Gastroesophageal sphincter (tissue), 4 donors: ENCODE data around the gene WNT3A. TPM values are rescaled to one million over a fixed set of nuclear protein-coding genes. Genes with fewer than 3 reads are reported as not detected.

Experiments used
- ATAC-seq: fragments of 150-250 bp; one replicate; pipeline ENCODE4 v1.9.1; 2016; ENCODE audit warnings: mild to moderate bottlenecking, moderate library complexity
- H3K27ac ChIP-seq, 4 donors: fragments of 200-600 bp; sonication (generic) in 3 of 4; 1 replicate in 3 of 4; 2 replicates in 1 of 4; pipeline ENCODE4 v1.5.1; 2016 to 2019
- H3K27me3 ChIP-seq: fragments of 200-600 bp; sonication (generic); one replicate; pipeline ENCODE4 v1.5.1; 2019
- H3K36me3 ChIP-seq, 2 donors: fragments of 200-600 bp; sonication (generic); one replicate each; pipeline ENCODE4 v1.5.1; 2019; ENCODE audit warnings: control low read depth in 1 of 2
- H3K4me1 ChIP-seq, 3 donors: fragments of 200-600 bp; sonication (generic); 1 replicate in 2 of 3; 2 replicates in 1 of 3; pipeline ENCODE4 v1.5.1; 2016 to 2019; ENCODE audit warnings: control low read depth in 2 of 3
- H3K4me3 ChIP-seq, 2 donors: fragments of 200-600 bp; sonication (generic); one replicate each; pipeline ENCODE4 v1.5.1; 2019; ENCODE audit warnings: mild to moderate bottlenecking in 1 of 2, moderate library complexity in 1 of 2
- H3K9me3 ChIP-seq, 3 donors: fragments of 200-600 bp; sonication (generic); one replicate each; pipeline ENCODE4 v1.5.1; 2017 to 2019; ENCODE audit warnings: control low read depth in 2 of 3
- EP300 ChIP-seq: sonication (generic); formaldehyde crosslinking; IDR thresholded peaks from one replicate; pipeline ENCODE4 v1.6.1; 2017; ENCODE audit warnings: antibody characterized with exemption, mild to moderate bottlenecking
- POLR2A ChIP-seq, 2 donors: fragments of 450-650 bp; IDR thresholded peaks; one replicate each; pipeline ENCODE4 v1.6.1; 2017; ENCODE audit warnings: antibody characterized with exemption in 2 of 2, mild to moderate bottlenecking in 2 of 2, moderate library complexity in 1 of 2
- POLR2AphosphoS5 ChIP-seq: sonication (generic); formaldehyde crosslinking; IDR thresholded peaks from one replicate; pipeline ENCODE4 v1.6.1; 2017; ENCODE audit warnings: antibody characterized with exemption
- WGBS, 2 donors: methylation state at CpG; one replicate each; pipeline ENCODE4 v1.1.5; 2018; ENCODE audit warnings: low coverage in 1 of 2; 5-methylcytosine and 5-hydroxymethylcytosine counted together
- total RNA-seq, 4 donors: library from RNA; depleted of rRNA; stranded (reverse); fragments of >200 nt; gene quantifications; one replicate each; pipeline ENCODE4 v1.1.0, GENCODE V29; 2016
- TF ChIP-seq, protein P1 (sequence below), 4 experiments: fragments of 200-600 bp in 2 of 4; fragments of 450-650 bp in 2 of 4; sonication (generic) in 1 of 4; IDR thresholded peaks; one replicate each; pipeline ENCODE4 v1.5.1; 2017 to 2019; ENCODE audit warnings: antibody characterized with exemption in 4 of 4, mild to moderate bottlenecking in 2 of 4, moderate library complexity in 2 of 4

The WNT3A gene
- total RNA-seq, 4 donors from 2014 or later = not detected

DNA sequence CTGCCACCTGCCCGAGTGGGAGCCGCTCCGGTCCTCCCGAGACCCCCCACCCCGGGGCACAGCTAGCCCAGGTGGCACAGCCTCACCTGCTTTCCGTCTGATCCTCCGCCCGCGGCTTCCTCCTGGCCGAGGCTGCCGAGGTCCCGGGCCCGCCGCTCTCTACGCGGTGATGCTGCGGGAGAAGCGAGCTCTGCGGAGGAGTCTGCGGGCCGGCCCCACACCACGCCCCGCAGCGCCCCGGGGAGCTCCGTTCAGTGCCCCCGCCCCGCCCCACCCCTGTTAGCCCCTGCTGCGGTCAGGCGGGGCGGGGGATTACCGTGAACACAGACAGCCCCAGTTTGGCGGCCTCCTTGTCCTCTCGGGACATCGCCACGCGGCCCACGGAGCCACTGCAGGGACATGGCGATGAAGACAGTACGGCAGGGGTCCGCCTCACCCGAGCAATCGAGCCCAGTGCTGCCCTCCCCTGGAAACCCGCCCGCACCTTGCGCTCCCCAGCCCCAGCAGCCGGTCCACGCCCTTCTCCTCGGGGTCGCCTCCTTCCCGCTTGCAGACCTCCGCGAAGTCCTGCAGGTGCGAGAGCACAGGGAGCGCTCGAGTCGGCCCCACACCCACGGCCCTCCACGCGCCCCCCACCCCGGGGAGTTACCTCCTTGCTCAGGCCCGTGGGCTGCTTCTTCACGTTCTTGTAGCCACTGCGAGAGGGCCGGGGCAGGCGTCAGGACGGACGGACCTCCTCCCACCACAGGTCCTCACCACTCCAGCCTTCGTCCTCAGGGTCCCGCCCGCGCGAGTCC is 95.4 kb downstream of the WNT3A start:
- Histone ChIP-seq H3K4me1 (peaks cover 0 to 37% (median 15%) of the 10 kb centered on the region in 3 donors), H3K27ac (peak overlapping the region; percentile 71 to 97 (median 94)), H3K9me3 (no peaks in the 10 kb centered on the region), H3K27me3 (no peaks in the 10 kb centered on the region), H3K4me3 (peak overlapping the region; percentile 55 to 93), H3K36me3 (peaks cover 0 to 64% of the 10 kb centered on the region in 2 donors)
- TF ChIP-seq POLR2AphosphoS5 (no peak), POLR2A (IDR thresholded peaks at IDR 0.05) (no peak), EP300 (no peak)
- TF ChIP-seq, protein P1, sequence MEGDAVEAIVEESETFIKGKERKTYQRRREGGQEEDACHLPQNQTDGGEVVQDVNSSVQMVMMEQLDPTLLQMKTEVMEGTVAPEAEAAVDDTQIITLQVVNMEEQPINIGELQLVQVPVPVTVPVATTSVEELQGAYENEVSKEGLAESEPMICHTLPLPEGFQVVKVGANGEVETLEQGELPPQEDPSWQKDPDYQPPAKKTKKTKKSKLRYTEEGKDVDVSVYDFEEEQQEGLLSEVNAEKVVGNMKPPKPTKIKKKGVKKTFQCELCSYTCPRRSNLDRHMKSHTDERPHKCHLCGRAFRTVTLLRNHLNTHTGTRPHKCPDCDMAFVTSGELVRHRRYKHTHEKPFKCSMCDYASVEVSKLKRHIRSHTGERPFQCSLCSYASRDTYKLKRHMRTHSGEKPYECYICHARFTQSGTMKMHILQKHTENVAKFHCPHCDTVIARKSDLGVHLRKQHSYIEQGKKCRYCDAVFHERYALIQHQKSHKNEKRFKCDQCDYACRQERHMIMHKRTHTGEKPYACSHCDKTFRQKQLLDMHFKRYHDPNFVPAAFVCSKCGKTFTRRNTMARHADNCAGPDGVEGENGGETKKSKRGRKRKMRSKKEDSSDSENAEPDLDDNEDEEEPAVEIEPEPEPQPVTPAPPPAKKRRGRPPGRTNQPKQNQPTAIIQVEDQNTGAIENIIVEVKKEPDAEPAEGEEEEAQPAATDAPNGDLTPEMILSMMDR (IDR thresholded peaks at IDR 0.05) = no peak
- ATAC-seq = no peak
- 0% methylated on average over 1 of the region's 73 CpGs for WGBS, 2 donors

DNA sequence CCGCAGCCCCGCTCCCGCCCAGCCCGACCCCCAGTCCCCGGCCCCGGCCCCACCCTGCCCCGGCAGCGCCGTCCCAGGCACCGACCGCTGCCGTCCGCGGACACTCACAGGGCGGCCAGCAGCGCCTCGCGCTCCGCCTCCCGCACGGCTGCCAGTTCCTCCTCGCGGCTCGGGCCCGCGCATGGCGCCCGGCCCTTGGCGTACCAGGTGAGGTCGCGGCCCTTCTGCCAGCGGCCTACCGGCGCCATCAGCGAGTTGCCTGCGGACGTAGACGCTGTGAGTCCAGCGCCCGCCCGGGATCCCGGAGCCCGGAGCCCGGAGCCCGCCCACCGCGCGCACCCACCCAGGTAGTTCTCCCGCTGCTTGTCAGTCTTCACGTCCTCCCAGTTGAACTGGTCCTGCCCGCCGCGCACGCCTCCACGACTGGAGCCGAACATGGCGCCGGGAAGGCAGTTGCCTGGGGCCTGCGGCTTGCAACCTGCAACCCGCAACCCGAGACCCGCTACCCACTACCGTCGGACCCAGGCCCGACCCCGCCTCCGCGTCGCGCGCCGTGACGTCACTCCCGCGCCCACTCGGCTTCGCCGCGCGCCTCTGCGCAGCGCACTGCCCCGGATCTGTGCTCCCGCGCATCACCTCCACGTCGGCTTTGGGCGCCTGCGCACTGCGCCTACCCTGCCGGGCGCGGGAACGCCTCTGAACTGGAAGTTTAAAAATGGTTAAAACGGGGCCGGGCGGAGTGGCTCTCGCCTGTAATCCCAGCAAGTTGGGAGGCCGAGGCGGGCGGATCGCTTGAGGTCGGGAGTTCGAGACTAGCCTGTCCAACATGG is 96.2 kb downstream of the WNT3A start, which contains the start of gene C1orf35:
Gene C1orf35 (minus strand): TSS at position 535 of the 830 bp plus-strand sequence. CDS start 98 bp downstream, at position 437.
- TF ChIP-seq, protein P1 (IDR thresholded peaks at IDR 0.05) = no peak
- no peak for TF ChIP-seq EP300
- peak; percentile 58 to 60 for TF ChIP-seq POLR2A (IDR thresholded peaks at IDR 0.05)
- TF ChIP-seq POLR2AphosphoS5 = peak; percentile 74
- peak; percentile 96 for ATAC-seq
- H3K27ac ChIP-seq = peak within 1 kb of the TSS; percentile 71 to 97 (median 94)
- peaks cover 0 to 41% (median 17%) of the 10 kb centered on the region in 3 donors for H3K4me1 ChIP-seq
- 0% methylated on average over 9 of the region's 104 CpGs; no CpG with 5 or more reads in 1 of the 2 donors for WGBS, 2 donors
- peaks cover 0 to 64% of the 10 kb centered on the region in 2 donors for H3K36me3 ChIP-seq
- no peaks in the 10 kb centered on the region for H3K27me3 ChIP-seq
- peak within 1 kb of the TSS; percentile 55 to 93 for H3K4me3 ChIP-seq
- H3K9me3 ChIP-seq = no peaks in the 10 kb centered on the region

DNA sequence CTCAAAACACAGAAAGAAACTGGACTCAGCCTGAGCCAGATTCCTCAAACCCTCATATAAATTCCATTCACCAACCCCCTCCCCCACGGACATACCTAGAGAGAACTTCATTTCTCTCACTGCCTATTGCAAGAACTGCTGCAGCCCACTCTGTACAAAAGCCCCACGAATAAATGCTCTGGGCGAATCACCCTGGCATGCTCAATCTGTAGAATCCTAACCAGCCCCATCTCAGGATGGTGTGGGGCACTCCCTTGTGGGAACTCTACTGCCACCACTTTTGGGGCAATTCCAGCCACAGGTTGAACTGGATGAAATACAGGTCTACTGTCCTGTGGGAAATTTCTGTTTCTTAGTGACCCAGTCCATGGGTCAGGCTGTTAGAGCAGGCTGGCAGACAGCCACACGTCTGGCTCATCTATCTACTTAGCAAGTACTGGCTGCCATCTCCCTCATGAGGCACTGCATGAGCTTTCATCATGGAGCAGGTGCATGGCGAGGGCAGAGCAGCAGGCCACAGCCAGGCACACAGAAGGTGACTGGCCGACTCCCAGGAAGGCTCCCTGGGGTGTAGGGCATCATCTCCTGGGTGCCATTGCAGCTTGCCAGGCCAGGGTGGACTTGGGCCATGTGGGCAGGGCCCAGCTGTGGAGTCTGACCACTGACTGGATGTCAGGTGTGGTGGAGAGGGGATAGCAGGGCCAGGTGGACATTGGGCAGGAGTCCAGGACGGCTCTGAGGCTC is 97.9 kb downstream of the WNT3A start:
- TF ChIP-seq, protein P1 (IDR thresholded peaks at IDR 0.05) = no peak
- TF ChIP-seq EP300 (no peak), POLR2A (IDR thresholded peaks at IDR 0.05) (no peak), POLR2AphosphoS5 (no peak)
- Histone ChIP-seq H3K36me3 (peaks cover 0 to 48% of the 10 kb centered on the region in 2 donors), H3K27ac (peak overlapping the region in 2 of 4 donors; percentile 92 to 95), H3K4me3 (no peak overlapping the region), H3K27me3 (no peaks in the 10 kb centered on the region), H3K4me1 (peaks cover 3 to 51% (median 25%) of the 10 kb centered on the region in 3 donors), H3K9me3 (no peaks in the 10 kb centered on the region)
- ATAC-seq = no peak
- WGBS, 2 donors = 29 to 34% methylated on average over 1 to 3 of the region's 7 CpGs

DNA sequence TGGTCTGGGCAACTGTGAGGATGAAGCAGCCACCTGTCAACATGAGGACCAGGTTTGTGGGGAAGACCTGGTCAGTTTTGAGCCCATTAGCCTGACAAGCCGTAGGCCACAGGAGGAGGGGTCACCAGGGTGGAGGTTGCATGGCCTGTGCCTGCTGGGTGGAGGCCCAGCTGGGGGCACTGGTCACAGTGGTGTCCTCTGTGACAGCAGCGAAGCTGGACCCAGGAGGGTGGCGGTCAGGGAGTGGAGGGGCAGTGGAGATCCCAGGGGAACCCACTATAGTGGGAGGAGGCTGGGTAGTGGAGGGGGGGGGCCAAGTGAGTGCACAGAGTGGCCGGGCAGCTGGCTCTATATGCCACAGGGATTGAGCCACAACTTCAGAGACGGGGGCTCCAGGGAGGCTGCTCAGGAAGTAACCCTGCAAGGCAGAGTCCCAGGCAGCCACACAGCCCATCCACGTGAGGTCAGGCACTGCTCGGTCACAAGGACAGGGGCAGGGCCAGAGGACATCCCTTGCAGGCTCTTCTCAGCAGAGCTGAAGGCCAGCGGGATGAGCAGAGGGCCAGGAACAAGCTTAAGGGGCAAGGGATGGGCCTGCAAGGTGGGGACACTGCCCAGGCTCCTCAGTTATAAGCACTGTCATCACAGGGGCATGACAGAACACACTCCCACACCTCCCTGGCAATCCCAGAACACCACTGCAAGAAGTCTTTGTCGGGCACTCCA is 98.6 kb downstream of the WNT3A start:
- no peaks in the 10 kb centered on the region for H3K27me3 ChIP-seq
- TF ChIP-seq POLR2A (IDR thresholded peaks at IDR 0.05) (no peak), EP300 (no peak), POLR2AphosphoS5 (no peak)
- TF ChIP-seq, protein P1 (IDR thresholded peaks at IDR 0.05) = no peak
- H3K9me3 ChIP-seq = no peaks in the 10 kb centered on the region
- peaks cover 3 to 58% (median 25%) of the 10 kb centered on the region in 3 donors for H3K4me1 ChIP-seq
- WGBS, 2 donors = 66% methylated on average over 7 of the region's 9 CpGs; no CpG with 5 or more reads in 1 of the 2 donors
- no peak for ATAC-seq
- peak overlapping the region in 1 of 4 donors; percentile 11 for H3K27ac ChIP-seq
- peaks cover 0 to 41% of the 10 kb centered on the region in 2 donors for H3K36me3 ChIP-seq
- H3K4me3 ChIP-seq = no peak overlapping the region
